ENCODE measurements around the gene FLOT1.

FLOT1 gene

GRCh38 chr6:30774701-30775100 is 32.2 kb upstream of the FLOT1 start:
- DNase-seq (ENCODE audit: low read depth): no peak
- TF ChIP-seq CTCF (conservative IDR thresholded peaks at IDR 0.05; ENCODE audit: low read length): no peak

GRCh38 chr6:30770592-30770991 is 28.1 kb upstream of the FLOT1 start:
- H3K4me3 ChIP-seq (ENCODE audit: low read length): no peak overlapping the region
- DNase-seq (ENCODE audit: low read depth): no peak
- no peak for TF ChIP-seq CTCF (conservative IDR thresholded peaks at IDR 0.05; ENCODE audit: low read length)

More at GRCh38 chr6:30774701-30775100, 32.2 kb upstream of the FLOT1 start:
- no peak overlapping the region for H3K4me3 ChIP-seq (ENCODE audit: low read length)

- DNase-seq (ENCODE audit: low read depth): peak; percentile 74
- no peak for TF ChIP-seq CTCF (conservative IDR thresholded peaks at IDR 0.05; ENCODE audit: low read length)
- H3K4me3 ChIP-seq (ENCODE audit: low read length): no peak overlapping the region
Observed at GRCh38 chr6:30769853-30770524, 27.5 kb upstream of the FLOT1 start.

GRCh38 chr6:30769088-30769852 is 26.8 kb upstream of the FLOT1 start:
- H3K4me3 ChIP-seq (ENCODE audit: low read length): peak overlapping the region; percentile 34
- DNase-seq (ENCODE audit: low read depth): peak; percentile 96
- TF ChIP-seq CTCF (conservative IDR thresholded peaks at IDR 0.05; ENCODE audit: low read length): no peak

GRCh38 chr6:30768634-30769087 is 26.2 kb upstream of the FLOT1 start:
- H3K4me3 ChIP-seq (ENCODE audit: low read length): no peak overlapping the region
- TF ChIP-seq CTCF (conservative IDR thresholded peaks at IDR 0.05; ENCODE audit: low read length): no peak
- DNase-seq (ENCODE audit: low read depth): no peak

- no peak for DNase-seq (ENCODE audit: low read depth)
- TF ChIP-seq CTCF (conservative IDR thresholded peaks at IDR 0.05; ENCODE audit: low read length): no peak
- no peak overlapping the region for H3K4me3 ChIP-seq (ENCODE audit: low read length)
Observed at GRCh38 chr6:30767944-30768301, 25.4 kb upstream of the FLOT1 start.
